ENCODE data around the gene POLR3K. TPM values are rescaled to one million over a fixed set of nuclear protein-coding genes. Genes with fewer than 3 reads are reported as not detected.
A peak's percentile ranks its signal among the peaks of the same experiment; 100 is the strongest.

POLR3K gene
- total RNA-seq, 6 experiments from 2014 or later: 3.5 to 6.3 (median 4.3) TPM

DNA sequence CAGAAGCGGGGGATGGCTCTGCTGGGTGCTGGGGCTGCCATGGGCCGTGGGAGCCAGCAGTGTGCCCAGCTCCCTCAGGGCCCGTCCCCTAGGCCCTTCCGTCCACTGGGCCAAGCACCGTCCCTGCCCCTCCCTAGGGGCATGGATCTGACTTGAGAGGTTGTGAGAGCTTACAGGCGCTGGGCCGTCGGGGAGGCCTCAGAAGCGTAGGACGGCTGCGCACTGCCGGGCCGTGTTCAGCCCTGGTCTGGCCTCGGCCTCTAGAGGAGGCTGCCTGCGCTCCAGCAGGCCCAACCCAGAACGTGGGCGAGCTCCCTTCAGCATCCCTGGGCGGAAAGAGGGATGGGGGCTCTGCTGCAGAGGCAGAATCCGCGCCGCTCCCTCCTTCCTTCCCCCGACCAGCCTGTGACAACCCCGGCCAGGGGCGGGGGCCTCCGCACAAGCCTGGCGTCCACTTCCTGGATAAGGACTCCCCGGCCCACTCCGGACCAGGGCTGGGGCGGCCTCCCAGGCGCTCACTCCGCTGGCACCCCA lies 23.9 kb upstream of the POLR3K start:
- TF ChIP-seq POLR2A (IDR thresholded peaks at IDR 0.05): no peak
- TF ChIP-seq, protein P1, sequence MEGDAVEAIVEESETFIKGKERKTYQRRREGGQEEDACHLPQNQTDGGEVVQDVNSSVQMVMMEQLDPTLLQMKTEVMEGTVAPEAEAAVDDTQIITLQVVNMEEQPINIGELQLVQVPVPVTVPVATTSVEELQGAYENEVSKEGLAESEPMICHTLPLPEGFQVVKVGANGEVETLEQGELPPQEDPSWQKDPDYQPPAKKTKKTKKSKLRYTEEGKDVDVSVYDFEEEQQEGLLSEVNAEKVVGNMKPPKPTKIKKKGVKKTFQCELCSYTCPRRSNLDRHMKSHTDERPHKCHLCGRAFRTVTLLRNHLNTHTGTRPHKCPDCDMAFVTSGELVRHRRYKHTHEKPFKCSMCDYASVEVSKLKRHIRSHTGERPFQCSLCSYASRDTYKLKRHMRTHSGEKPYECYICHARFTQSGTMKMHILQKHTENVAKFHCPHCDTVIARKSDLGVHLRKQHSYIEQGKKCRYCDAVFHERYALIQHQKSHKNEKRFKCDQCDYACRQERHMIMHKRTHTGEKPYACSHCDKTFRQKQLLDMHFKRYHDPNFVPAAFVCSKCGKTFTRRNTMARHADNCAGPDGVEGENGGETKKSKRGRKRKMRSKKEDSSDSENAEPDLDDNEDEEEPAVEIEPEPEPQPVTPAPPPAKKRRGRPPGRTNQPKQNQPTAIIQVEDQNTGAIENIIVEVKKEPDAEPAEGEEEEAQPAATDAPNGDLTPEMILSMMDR (IDR thresholded peaks at IDR 0.05): no peak
- H3K27ac ChIP-seq: peak overlapping the region; percentile 77 to 89 (median 84)
- intact Hi-C loops (cut with DNase I): no loop called here
- H3K36me3 ChIP-seq: peaks cover 0 to 4% (median 0%) of the 10 kb centered on the region in 4 donors
- H3K9me3 ChIP-seq: no peaks in the 10 kb centered on the region
- no peaks in the 10 kb centered on the region for H3K27me3 ChIP-seq
- peak overlapping the region; percentile 50 to 98 (median 74) for H3K4me3 ChIP-seq
- WGBS (ENCODE audit: insufficient coverage, low coverage, low lambda C conversion rate, missing lambda C conversion rate): 54% methylated on average over 5 of the region's 31 CpGs
- DNase-seq (peak in 1 of 3 donors; percentile 69), ATAC-seq (peak; percentile 14 to 43 (median 33))
- H3K4me1 ChIP-seq: peaks cover 0 to 26% (median 13%) of the 10 kb centered on the region in 4 donors

GRCh38 chr16:76535-77272 lies 23.3 kb upstream of the POLR3K start:
- ATAC-seq (peak; percentile 2 to 44 (median 8)), DNase-seq (peak in 1 of 3 donors; percentile 76)
- Histone ChIP-seq H3K4me1 (peaks cover 0 to 26% (median 13%) of the 10 kb centered on the region in 4 donors), H3K27me3 (no peaks in the 10 kb centered on the region), H3K9me3 (no peaks in the 10 kb centered on the region), H3K27ac (peak overlapping the region; percentile 77 to 89 (median 84)), H3K36me3 (peaks cover 0 to 4% (median 0%) of the 10 kb centered on the region in 4 donors), H3K4me3 (no peak overlapping the region)
- intact Hi-C loops (cut with DNase I): no loop called here
- TF ChIP-seq, protein P1 (IDR thresholded peaks at IDR 0.05): no peak
- no peak for TF ChIP-seq POLR2A (IDR thresholded peaks at IDR 0.05)
- WGBS (ENCODE audit: insufficient coverage, low coverage, low lambda C conversion rate, missing lambda C conversion rate): 9% methylated on average over 6 of the region's 13 CpGs

GRCh38 chr16:75580-76501 lies 22.4 kb upstream of the POLR3K start:
- TF ChIP-seq, protein P1 (IDR thresholded peaks at IDR 0.05): no peak
- TF ChIP-seq POLR2A (IDR thresholded peaks at IDR 0.05): no peak
- ATAC-seq (no peak), DNase-seq (no peak)
- no peak overlapping the region for H3K4me3 ChIP-seq
- peak overlapping the region in 1 of 3 donors; percentile 38 for H3K27ac ChIP-seq
- no peaks in the 10 kb centered on the region for H3K27me3 ChIP-seq
- H3K9me3 ChIP-seq: no peaks in the 10 kb centered on the region
- peaks cover 0 to 4% (median 0%) of the 10 kb centered on the region in 4 donors for H3K36me3 ChIP-seq
- 47% methylated on average over 8 of the region's 11 CpGs for WGBS (ENCODE audit: insufficient coverage, low coverage, low lambda C conversion rate, missing lambda C conversion rate)
- intact Hi-C loops (cut with DNase I): no loop called here
- peaks cover 0 to 33% (median 13%) of the 10 kb centered on the region in 4 donors for H3K4me1 ChIP-seq

GRCh38 chr16:74747-75334 lies 21.4 kb upstream of the POLR3K start:
- H3K27ac ChIP-seq: no peak overlapping the region
- ATAC-seq (no peak), DNase-seq (no peak)
- peaks cover 0 to under 1% (median 0%) of the 10 kb centered on the region in 4 donors for H3K36me3 ChIP-seq
- peaks cover 0 to 33% (median 13%) of the 10 kb centered on the region in 4 donors for H3K4me1 ChIP-seq
- TF ChIP-seq, protein P1 (IDR thresholded peaks at IDR 0.05): no peak
- TF ChIP-seq POLR2A (IDR thresholded peaks at IDR 0.05): no peak
- WGBS (ENCODE audit: insufficient coverage, low coverage, low lambda C conversion rate, missing lambda C conversion rate): 85% methylated on average over 9 of the region's 16 CpGs
- no peak overlapping the region for H3K4me3 ChIP-seq
- H3K9me3 ChIP-seq: no peaks in the 10 kb centered on the region
- H3K27me3 ChIP-seq: no peaks in the 10 kb centered on the region
- intact Hi-C loops (cut with DNase I): no loop called here
